Activated CD8-positive, alpha-beta memory T cell treated with anti-CD3 and anti-CD28 coated beads, Interleukin-2, amount 50 U/mL, for 48 hours (primary cell): Measurements from ENCODE around the gene ANK2.
"Not testable (repeated sequence)": the region's sequence is repeated elsewhere in the genome, so short reads cannot be mapped to it uniquely, and the experiment has no call there.

Source experiments
- DNase-seq: peaks from one replicate; pipeline ENCODE4 v3.0.0-alpha.2; 2020

The ANK2 gene

DNA sequence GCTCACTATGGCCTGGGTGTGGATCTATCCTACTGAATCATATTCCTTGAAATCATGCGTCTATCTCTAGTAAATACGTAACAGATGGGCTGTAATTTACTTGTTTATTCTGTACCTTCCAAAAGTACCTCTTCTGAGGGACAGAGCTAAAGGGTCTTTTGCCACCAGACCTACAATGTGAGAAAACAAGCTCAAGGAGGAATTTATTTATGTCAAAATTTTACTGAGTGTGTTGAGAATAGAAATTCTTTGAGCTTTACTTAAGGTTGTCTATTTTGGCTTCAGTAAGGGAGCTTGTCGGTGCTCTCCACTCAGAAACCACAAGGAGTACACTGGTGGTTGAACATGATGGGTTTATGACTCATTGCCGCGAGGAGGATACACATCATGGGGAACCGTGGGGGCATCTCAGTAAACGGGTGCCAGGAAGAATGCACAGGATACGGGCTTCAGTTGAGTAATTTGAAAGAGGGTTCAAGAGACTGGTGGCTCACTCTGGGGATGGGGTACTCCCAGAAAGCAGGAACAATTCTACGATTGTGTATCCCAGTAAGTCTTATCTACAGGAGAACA is 3.0 kb downstream of the ANK2 start:
- DNase-seq, result no peak

DNA sequence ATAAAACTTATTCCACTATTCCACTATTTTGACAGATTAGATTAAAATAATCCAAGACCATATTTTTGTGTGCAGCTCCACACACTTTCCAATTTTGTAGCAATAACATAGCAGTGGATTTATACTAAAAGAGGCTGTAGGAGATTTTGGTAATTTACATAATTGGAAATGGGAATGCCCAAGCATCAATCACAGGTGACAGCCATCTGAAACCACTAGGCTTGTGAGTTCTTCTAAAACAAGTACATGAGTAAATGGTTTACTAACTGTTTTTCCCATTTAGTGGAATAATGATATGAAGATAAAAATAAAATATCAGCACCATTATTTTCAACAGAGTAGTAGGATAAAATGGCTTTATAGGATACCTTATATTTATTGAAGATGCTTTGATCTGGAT is 4.4 kb downstream of the ANK2 start:
- no peak for DNase-seq

DNA sequence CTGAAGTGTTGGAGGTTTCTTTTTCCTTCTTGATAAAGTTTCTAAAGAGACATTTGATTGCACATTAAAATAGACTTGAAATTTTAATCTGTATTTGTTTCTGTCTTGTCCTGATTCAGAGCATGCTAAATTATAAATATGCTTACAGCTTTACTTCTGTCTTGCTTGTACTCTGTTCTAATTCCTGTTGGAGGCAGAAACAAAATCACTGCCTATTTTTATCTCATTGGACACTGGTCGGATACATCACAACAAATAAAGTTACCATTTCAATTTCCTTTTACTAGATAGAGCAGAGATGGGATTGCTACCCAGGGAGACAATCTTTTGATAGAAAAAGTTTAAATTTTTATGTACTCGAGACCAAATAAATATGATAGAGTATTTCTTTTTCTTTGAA is 6.9 kb downstream of the ANK2 start:
- DNase-seq, result no peak

DNA sequence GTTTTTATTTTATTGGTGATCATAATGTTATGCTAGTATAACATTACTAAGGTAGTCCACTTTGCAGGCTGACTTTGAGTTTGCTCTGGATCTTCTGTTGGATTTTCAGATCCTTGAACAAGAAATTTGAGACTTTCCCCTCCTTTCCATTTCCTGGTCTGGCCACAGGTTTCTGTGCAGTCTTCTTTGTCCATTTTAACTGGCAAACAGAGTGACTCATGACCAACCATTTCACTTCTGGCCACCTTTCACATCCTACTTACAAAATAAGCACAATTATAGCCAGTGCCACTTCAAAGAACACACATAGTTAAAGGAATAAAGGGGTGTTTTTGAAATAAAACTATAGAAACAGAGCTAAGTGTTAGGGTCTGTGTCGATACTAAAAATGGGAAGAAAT is 8.4 kb downstream of the ANK2 start:
- DNase-seq, result no peak

DNA sequence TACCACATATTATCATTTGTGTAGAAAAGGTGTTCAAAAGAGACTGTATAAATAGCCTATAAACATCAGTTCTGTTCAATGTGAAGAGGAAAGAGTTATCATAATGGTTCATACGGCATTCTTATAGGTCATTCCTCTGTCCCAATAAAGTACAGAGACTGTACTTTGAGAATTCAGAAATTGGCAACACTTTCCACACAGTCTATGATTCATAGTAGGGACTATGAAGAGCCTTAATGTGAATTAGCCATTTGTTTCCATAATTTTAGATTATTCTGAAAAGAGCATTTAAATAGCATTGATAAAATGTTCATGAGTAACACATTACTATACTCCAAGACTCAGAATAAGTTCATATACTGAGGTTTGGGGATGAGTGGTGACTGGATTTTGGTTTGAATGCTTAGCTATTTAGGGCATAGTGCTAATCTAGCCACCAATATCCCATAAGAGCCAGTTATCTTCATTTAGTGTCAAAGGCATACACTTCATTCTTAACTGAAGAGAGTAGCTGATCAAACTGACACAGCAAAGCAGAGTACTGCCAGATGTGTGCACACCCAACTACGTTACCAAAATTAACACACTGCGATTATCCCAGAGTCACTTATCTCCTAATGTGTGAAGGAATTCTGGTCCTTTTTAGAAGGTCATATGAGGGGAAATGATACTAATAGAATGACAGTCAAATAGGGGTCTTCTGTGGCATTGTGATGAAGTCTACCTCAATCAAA is 10.2 kb downstream of the ANK2 start:
- no peak for DNase-seq

DNA sequence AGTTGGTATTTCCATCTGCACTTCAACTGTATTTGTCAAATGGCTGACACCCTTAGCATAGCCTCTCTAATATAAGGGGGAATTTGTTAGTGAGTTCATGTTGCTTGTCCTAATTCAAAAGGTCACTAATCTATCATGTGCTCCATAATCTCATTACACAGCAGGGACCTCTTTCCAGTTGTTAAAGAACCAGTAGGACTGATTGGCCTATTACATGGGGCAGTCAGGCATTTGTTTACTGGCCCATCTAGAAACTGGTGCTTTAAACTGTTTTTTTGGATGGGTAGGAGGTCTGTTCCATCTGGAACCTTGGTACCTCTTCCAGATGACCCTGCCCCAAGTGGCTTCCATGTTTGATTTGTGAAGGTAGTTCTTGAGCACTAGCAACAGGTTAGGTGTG is 11.4 kb downstream of the ANK2 start:
- no peak for DNase-seq

DNA sequence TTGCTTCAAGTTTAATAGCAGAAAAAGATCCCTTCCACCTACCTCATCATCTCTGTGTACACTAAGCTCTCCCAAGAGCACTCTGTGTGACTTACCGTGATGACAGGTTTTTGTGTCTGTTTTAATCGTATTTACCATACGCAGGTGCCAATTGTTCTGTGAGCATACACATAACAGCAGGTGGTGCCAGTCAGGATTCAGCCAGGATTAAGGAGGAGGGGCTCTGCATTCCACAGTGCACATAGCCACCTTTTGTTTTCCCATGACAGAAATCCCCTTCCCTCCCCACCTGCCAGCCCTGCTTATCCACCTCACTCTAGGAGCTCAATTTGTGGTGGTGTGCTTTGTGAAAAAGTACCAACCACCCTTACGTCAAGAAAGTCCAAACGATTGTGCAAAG is 14.8 kb downstream of the ANK2 start:
- DNase-seq, result no peak

DNA sequence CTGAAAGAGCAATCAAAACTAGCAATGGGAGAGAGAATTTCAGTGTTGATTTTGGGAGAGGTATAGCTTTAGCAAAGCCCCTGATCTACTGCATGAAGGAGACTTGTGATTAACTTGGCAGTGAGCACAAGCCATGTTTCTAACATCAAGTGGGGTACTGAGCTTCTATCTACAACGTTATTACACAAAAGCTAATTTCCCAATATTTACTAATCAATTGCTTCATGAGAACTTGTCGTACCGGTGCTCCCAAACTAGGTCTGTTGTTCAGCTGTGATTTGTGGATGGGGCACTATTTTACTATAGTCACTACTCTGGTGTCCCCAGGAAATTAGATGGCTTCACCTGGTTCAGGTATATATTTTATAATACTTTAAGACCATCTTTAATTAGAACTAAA is 16.2 kb downstream of the ANK2 start:
- DNase-seq, result no peak

DNA sequence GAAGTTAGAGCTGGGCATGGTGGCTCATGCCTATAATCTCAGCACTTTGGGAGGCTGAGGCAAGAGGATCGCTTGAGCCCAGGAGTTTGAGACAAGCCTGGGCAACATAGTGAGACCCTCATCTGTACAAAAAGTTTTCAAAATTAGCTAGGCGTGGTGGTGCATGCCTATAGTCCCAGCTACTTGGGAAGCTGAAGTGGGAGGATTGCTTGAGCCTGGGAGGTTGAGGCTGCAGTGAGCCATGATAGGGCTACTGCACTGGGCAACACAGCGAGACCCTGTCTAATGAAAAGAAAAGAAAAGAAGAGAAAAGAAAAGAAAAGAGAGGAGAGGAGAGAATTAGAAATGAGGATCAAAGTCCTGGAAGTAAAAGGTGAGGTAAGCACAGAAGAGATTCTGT is 19.3 kb downstream of the ANK2 start:
- DNase-seq, result not testable (repeated sequence)

DNA sequence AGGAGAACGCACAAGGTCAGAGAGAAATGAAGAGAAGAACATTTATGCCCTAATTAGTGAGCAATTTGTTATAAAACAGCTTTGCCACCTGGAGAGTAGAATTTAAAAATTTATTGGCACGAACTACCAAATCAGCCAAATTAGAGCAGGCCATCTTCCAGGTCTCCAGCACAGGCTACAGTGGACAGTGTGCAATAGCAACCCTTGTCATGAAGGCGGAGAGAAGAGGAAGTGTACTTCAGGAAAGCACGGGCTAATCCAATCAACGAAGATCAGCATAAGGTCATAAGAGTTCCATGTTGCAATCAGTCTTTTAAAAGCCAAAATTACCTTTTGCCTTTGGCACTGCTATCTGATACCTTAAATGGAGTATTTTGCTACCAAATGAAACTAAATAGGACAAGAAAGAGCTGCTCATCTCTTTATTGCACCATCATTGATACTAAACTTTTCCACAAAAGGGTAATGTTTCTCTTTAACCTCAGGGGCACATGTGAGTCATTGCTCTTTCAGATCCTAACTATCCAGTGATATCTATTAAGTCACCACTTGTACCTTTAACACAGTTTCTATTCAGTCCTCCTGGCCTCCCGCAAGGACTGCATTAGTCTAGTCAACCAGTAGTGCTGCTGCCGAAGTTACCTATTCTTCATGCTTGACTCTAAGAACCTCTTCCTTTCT is 19.9 kb downstream of the ANK2 start:
- no peak for DNase-seq

DNA sequence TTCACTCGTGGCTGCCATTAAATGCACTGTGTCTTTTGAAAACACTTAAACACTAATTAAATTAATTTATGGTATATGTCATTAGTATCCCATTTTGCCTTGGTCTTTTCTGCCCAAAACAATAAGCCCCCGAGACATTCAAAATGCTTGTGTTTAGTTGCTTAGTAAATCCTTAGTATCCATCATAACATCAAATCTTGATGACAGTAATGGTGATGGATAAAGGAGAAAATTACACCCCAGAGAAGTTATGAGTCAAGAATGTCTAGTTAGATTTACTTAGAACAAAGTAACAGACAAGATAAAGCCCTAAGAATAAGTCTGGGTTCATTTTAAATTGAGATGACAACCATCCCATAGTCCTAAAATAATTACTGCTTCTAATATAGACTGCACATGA is 21.3 kb downstream of the ANK2 start:
- no peak for DNase-seq

DNA sequence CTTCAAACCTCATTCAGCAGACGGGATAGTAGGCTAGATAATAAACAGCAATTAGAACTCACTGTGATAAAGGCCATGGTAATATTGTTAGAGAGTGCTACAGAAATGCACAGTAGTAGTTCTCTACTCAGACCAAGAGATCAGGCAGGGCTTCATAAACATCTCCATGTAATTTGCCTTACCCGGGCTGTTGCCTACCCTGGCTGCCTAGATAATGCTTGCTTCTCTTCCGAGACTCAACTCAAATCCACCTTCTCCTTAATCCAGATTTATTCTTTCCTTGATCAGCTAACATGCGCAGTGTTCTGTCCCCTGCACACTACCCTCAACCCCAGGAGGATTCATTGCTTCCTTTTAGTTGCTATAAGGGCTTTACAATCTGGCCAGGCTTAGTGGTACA is 21.8 kb downstream of the ANK2 start:
- no peak for DNase-seq

DNA sequence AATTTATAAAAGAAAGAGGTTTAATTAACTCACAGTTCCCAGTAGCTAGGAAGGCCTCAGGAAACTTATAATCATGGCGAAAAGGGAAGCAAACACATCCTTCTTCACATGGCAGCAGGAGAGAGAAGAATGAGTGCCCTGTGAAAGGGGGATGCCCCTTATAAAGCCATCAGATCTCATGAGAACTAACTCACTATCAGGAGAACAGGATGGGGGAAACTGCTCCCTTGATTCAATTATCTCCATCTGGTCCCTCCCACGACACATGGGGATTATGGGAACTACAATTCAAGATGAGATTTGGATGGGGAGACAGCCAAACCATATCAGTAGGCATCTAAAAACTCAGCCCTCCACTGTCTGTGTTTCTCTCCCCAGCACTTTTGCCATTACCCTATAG is 22.4 kb downstream of the ANK2 start:
- DNase-seq, result no peak

DNA sequence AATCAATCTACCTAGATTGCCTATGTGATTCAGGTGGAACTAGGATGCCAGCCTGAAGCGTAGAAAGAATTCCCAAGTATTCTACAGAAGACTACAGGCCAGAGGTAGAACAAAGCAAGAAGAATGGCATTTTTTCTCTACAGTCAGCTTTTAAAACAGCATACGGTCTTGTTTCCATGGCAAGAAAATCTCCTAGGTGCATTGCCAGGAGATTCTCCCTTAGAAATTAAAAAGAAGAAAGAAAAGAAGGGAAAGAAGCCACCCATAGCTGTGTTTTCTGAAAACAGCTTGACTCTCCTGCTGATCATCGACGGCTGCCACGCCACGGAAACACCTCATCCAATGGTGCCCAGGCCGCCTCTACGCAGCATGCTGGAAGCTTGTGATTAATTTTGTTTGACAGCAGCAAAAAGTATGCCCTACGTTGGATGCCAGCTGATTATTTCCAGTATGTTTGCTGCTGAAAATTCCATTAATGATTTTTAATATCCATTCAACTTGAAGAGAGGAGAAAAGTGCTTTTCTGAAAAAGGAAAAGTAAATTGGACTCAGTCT is 24.1 kb downstream of the ANK2 start:
- DNase-seq, result no peak

DNA sequence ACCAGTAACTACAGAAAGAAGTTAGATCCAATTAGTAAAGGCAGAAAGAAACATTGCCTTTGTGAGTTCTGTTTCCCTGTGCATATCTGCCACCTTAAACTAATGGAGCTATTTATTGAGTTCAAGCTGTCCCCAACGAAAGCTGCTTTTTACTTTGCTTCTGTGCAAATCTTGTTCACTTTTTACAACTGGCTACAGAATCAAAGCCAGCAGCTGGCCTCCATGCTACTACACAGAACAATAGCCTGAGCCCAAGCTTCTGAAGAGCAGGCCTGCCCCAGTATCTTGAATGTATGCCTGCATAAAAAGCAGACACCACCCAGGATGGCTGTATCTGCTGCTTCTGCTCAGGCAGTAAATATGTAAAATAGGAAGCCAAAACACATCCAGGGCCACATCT is 28.1 kb downstream of the ANK2 start:
- no peak for DNase-seq

DNA sequence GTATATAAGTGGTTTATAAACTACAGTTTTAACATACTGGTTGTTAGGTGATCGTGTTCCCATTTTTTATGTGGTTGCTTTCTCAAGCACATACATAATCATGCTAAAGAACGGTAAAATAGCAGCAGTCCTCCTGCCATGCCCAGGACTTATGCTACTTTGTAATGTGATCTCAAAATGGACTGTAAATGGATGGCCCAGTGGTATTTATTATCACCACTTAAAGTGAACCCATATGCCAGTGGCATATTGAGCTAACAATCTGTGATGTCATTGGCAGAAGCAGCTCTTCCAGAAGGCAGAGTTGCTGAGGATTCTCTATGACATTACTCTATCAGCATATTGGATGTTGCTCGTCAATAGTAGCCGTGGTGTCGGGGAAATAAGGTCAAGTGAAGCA is 28.6 kb downstream of the ANK2 start:
- no peak for DNase-seq

DNA sequence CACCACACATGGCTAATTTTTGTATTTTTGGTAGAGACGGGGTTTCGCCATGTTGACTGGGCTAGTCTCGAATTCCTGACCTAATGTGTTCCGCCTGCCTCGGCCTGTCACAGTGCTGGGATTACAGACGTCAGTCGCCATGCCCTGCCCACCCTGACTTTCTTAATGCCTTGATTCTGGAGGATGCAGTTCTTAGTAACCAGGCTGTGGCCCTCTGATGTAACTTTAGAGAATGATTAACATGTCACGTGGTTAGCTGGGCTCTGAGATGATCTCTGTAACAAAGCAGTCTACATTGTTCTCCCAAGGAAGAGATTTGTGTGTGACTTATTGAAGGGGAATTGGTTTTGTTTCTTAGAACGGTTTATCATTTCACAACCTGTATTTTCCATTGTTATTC is 30.6 kb downstream of the ANK2 start:
- no peak for DNase-seq

DNA sequence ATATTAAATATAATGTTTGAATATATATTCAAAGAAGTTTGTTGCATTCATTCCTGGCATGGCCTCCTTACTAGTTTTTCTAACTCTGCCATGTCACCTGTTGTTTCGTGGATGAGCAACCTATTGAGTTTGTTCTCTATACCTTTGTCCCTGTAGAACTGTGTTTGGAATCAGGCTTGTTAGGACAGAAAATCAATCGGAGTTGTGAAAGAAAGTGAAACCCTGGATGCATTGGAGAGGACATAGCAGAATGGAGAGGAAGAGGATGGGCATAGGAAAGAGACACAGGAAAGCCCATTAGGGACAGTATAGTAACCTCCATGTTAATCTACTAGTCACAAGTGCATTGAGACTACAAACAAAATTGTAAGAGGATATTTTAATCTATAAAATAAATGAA is 31.2 kb downstream of the ANK2 start:
- DNase-seq, result no peak

DNA sequence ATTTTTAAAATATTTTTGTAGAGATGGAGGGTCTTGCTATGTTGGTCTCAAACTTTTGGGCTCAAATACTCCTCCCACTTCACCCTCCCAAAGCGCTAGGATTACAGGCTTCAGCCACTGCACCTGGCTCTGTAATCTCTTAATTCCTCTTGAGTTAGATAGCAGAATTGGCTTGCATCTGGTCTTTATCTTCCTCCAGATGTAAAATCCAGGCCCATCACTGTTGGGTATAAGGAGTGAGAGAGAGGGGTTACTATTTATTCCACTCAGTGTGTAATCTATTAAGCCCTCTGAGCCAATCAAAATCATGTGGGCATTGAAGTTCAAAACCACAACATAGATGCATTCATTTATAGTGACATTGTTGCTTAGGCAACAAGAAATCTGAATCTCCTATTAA is 33.9 kb downstream of the ANK2 start:
- DNase-seq, result no peak

DNA sequence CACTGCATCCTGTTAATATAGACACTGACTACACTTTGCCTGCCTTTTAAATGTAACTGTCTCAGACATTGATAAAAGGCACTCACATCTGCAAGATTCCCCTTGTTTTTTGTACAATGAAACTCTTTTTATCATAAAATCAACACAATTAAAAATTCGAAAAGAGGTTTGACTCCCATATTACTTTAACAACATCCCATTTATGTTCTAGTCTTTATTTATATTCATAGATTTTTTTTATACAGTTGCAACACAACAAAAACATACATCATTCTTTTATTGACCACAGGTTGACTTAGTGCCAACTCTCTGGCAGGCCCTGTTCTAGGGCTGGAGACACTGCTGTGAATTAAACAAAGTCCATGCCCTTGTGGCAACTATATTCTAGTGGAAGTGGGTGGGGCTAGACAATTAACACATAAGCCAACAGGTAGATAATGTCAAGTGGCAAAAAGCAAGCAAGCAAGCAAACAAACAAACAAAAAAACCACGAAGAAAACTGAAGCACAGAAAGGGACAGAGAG is 36.8 kb downstream of the ANK2 start:
- DNase-seq, result no peak

DNA sequence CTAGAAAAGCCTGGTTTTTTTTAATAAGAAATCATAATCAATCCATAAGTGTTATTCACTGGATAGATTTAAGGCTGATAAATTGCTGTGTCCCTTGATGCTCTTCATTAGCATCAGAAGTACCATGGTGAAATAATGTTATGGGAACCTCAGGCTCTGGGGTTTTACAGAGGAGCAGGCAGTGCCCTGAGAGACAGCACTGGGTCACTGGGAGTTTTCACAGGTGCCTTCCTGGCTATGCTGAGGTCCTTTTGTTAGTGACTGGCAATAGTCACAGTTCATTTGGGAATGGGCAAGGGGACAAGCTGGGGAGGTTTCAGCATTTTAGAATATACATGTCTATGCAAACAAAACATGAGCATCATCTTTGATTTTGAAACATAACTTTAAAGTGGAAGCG is 38.6 kb downstream of the ANK2 start:
- no peak for DNase-seq

DNA sequence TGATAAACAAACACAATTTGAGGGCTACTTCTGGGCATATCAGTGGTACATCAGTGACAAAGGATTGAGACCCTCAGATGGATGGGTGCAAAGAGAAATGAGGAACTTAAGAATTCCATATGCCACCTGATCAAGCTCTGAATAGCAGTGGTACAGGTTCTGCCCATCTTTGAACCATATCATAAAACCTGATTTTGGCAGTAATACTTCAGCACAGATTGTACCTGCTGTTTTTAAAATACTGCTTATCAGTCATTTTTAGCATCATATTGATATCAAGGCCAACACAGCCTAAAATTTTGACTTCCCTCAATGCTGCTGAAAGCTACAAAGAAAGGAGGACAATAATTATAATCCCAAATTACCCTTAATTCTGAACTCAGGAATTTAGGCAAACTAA is 41.5 kb downstream of the ANK2 start:
- no peak for DNase-seq

DNA sequence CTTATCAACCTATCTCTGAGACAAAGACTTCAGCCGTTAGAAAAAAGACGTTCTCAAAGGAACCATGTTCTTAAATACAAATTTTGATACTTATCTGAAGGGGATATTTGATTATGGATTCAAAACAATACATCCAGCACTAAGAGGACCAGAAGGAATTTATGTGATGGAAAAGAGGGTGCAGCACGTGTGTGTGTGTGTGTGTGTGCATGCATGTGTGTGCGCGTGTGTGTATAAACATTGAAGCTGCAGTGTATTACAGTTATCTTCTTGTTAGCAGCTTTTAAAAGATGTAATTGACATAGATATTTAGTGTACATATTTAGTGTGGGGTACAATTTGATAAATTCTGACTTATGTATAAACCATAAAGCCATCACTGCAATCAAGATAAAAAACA is 44.9 kb downstream of the ANK2 start:
- no peak for DNase-seq

DNA sequence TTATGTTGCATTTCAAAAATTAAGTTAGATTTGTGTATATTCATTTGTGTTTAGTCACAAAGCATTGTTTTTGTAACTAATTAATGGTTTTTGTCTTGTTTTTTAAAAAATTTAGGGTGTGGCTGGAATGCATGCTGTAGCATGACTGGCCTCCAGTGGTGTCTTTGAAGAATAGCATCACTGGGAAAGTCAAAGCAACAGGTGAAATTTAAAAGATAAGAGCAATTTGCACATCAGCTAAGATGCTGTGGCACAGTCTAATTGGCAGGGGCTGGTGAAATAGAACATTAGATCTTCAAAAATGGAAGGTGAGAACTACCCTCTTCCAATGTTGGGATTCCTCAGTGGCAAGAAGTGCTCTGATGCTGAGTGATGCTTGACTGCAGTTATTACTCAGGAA is 45.3 kb downstream of the ANK2 start:
- DNase-seq, result no peak
